ENCODE measurements around the gene IL23R. TPM values are rescaled to one million over a fixed set of nuclear protein-coding genes. Genes with fewer than 3 reads are reported as not detected.

The IL23R gene
- total RNA-seq, 1 experiment from 2014 or later = not detected

- Mint-ChIP-seq H3K9me3 (peaks cover 4 to 7% of the 10 kb centered on the region in 2 experiments; a peak in 3 of 5 replicates), H3K36me3 (ENCODE audit: insufficient read depth in 1 of 3, low read depth in 3 of 3) (peaks cover 0 to 4% (median 0%) of the 10 kb centered on the region in 3 experiments; a peak in 1 of 7 replicates), H3K4me1 (peaks cover 0 to 7% of the 10 kb centered on the region in 2 experiments; a peak in 2 of 4 replicates), H3K27ac (no peak overlapping the region), H3K4me3 (no peak overlapping the region), H3K27me3 (ENCODE audit: low read depth) (peaks cover 2% of the 10 kb centered on the region; the same call in 1 of the 2 replicates)
- Histone ChIP-seq H3K4ac (ENCODE audit: low read depth, low read length) (no peak overlapping the region), H4K5ac (ENCODE audit: insufficient read length, low read depth, low read length) (no peak overlapping the region), H3K4me2 (ENCODE audit: insufficient read depth, insufficient read length, low read length) (no peak overlapping the region), H3K18ac (ENCODE audit: insufficient read length, low read depth, low read length) (no peak overlapping the region), H3K79me1 (ENCODE audit: insufficient read depth, low read depth, low read length, poor library complexity, severe bottlenecking) (no peaks in the 10 kb centered on the region), H3K27me3 (ENCODE audit: insufficient read depth, low read length) (no peaks in the 10 kb centered on the region), H3K14ac (ENCODE audit: insufficient read depth, low read length) (no peak overlapping the region), H2BK12ac (ENCODE audit: insufficient read length, low read depth, low read length) (no peak overlapping the region), H2BK20ac (ENCODE audit: low read depth, low read length, poor library complexity, severe bottlenecking) (no peak overlapping the region), H4K91ac (ENCODE audit: insufficient read length, low read depth, low read length) (no peak overlapping the region), H2BK120ac (ENCODE audit: low read depth, low read length, poor library complexity, severe bottlenecking) (no peak overlapping the region), H2BK15ac (ENCODE audit: low read depth, low read length) (no peak overlapping the region), H2BK5ac (ENCODE audit: insufficient read length, low read length) (no peak overlapping the region), H3K23ac (ENCODE audit: insufficient read length, low read depth, low read length) (no peak overlapping the region), H3T11ph (ENCODE audit: low read length) (no peak overlapping the region), H3K4me1 (ENCODE audit: insufficient read depth, low read length) (no peaks in the 10 kb centered on the region), H3K79me2 (ENCODE audit: insufficient read depth, low read length) (no peaks in the 10 kb centered on the region), H3K9ac (ENCODE audit: extremely low read depth, insufficient read length, low read length) (no peak overlapping the region), H3K56ac (ENCODE audit: insufficient read length, low read depth, low read length) (no peak overlapping the region), H2AFZ (ENCODE audit: low read length) (no peak overlapping the region), H2AK5ac (ENCODE audit: insufficient read length, low read length) (no peak overlapping the region), H3K27ac (ENCODE audit: insufficient read length, low read depth, low read length) (no peak overlapping the region), H4K20me1 (ENCODE audit: control insufficient read depth, insufficient read depth, insufficient read length) (no peaks in the 10 kb centered on the region), H3K23me2 (ENCODE audit: insufficient read length, low read depth, low read length, poor library complexity, severe bottlenecking) (no peaks in the 10 kb centered on the region), H4K8ac (replicated peaks; ENCODE audit: insufficient read length, low read depth, low read length) (no peak overlapping the region), H3K9me3 (ENCODE audit: control insufficient read depth, low read depth, low read length) (no peaks in the 10 kb centered on the region)
- no peak for TF ChIP-seq CTCF (conservative IDR thresholded peaks at IDR 0.05)
- no peak for DNase-seq
- WGBS (ENCODE audit: extremely low coverage, insufficient read length, low lambda C conversion rate) = no CpG with 5 or more reads among the region's 4 CpGs
Observed at GRCh38 chr1:67290236-67290635, 124.0 kb downstream of the IL23R start.

Data from H9 (cell line).